ENCODE data around the gene VPS13D. TPM values are rescaled to one million over a fixed set of nuclear protein-coding genes. Genes with fewer than 3 reads are reported as not detected.

VPS13D gene
- total RNA-seq, 1 experiment from 2014 or later: 29.0 TPM

- H3K27ac Mint-ChIP-seq: no peak overlapping the region
- no peaks in the 10 kb centered on the region for H3K36me3 Mint-ChIP-seq
- H3K4me3 Mint-ChIP-seq: peak overlapping the region; percentile 51
- peak; percentile 57 for DNase-seq (ENCODE audit: low spot score)
- ChIA-PET CTCF (interaction anchor here (0.8 to 2.4 kb wide), 7 partner anchors 9 to 200 kb away, joined by 3 to 9 read pairs (median 4); no protein-coding TSS in a partner anchor), POLR2A (interaction anchor here (0.6 to 2.2 kb wide), 3 partner anchors 56 to 147 kb away, joined by 4 to 7 read pairs (median 6); partner anchors contain the start of gene DHRS3)
- TF ChIP-seq TP53 (CRISPR knock-in tag; IDR thresholded peaks at IDR 0.05): no peak
- TF ChIP-seq ZNF121 (CRISPR knock-in tag; IDR thresholded peaks at IDR 0.05): peak; percentile 93
- TF ChIP-seq GTF2I (CRISPR knock-in tag; conservative IDR thresholded peaks at IDR 0.05): peak; percentile 50; the same call in 1 of the 2 replicates
- no peak for TF ChIP-seq IRF1 (CRISPR knock-in tag; IDR thresholded peaks at IDR 0.05)
- TF ChIP-seq NR2C2 (CRISPR knock-in tag; IDR thresholded peaks at IDR 0.05): no peak
- H3K4me1 Mint-ChIP-seq: peaks cover 24% of the 10 kb centered on the region
- no peaks in the 10 kb centered on the region for H3K9me3 Mint-ChIP-seq
- peaks cover 3% of the 10 kb centered on the region; the same call in 1 of the 2 replicates for H3K27me3 Mint-ChIP-seq (ENCODE audit: low read depth)
- peak; percentile 78 for ATAC-seq
Observed at GRCh38 chr1:12539705-12540579, 310.1 kb downstream of the VPS13D start.

GRCh38 chr1:12540580-12541273 lies 310.9 kb downstream of the VPS13D start:
- no peak for ATAC-seq
- H3K9me3 Mint-ChIP-seq: no peaks in the 10 kb centered on the region
- H3K27me3 Mint-ChIP-seq (ENCODE audit: low read depth): peaks cover 3% of the 10 kb centered on the region; the same call in 1 of the 2 replicates
- no peak for DNase-seq (ENCODE audit: low spot score)
- TF ChIP-seq ELF4 (CRISPR knock-in tag; IDR thresholded peaks at IDR 0.05; ENCODE audit: low read depth) (no peak), CDX4 (CRISPR knock-in tag; IDR thresholded peaks at IDR 0.05; ENCODE audit: borderline replicate concordance) (no peak), ZNF138 (CRISPR knock-in tag; conservative IDR thresholded peaks at IDR 0.05) (no peak), NR2C2 (CRISPR knock-in tag; IDR thresholded peaks at IDR 0.05) (no peak), E2F1 (CRISPR knock-in tag; IDR thresholded peaks at IDR 0.05) (no peak), ZBTB43 (CRISPR knock-in tag; IDR thresholded peaks at IDR 0.05) (no peak), ZMAT4 (CRISPR knock-in tag; IDR thresholded peaks at IDR 0.05) (no peak), SP1 (CRISPR knock-in tag; conservative IDR thresholded peaks at IDR 0.05) (no peak), FOXJ3 (CRISPR knock-in tag; IDR thresholded peaks at IDR 0.05; ENCODE audit: borderline replicate concordance) (no peak), USF1 (CRISPR knock-in tag; IDR thresholded peaks at IDR 0.05) (no peak), GRHL2 (CRISPR knock-in tag; IDR thresholded peaks at IDR 0.05; ENCODE audit: insufficient replicate concordance, severe bottlenecking) (no peak), NR1H2 (CRISPR knock-in tag; IDR thresholded peaks at IDR 0.05) (no peak), MYBL2 (CRISPR knock-in tag; IDR thresholded peaks at IDR 0.05) (no peak), PRDM15 (CRISPR knock-in tag; IDR thresholded peaks at IDR 0.05) (no peak), ATF3 (CRISPR knock-in tag; conservative IDR thresholded peaks at IDR 0.05) (no peak)
- no peaks in the 10 kb centered on the region for H3K36me3 Mint-ChIP-seq
- peak overlapping the region; percentile 51; the same call in 1 of the 2 replicates for H3K4me3 Mint-ChIP-seq
- ChIA-PET POLR2A (interaction anchor here (1.1 to 2.2 kb wide), 3 partner anchors 55 to 77 kb away, joined by 3 to 7 read pairs (median 4); partner anchors contain the start of gene DHRS3), CTCF (interaction anchor here (0.6 to 2.4 kb wide), 11 partner anchors 10 to 265 kb away, joined by 3 to 12 read pairs (median 4); no protein-coding TSS in a partner anchor)
- H3K27ac Mint-ChIP-seq: no peak overlapping the region
- H3K4me1 Mint-ChIP-seq: peaks cover 26% of the 10 kb centered on the region

Measured in WTC11 (cell line).